Glomerular endothelial cell (primary cell): ENCODE data around the gene ITIH4. TPM values are rescaled to one million over a fixed set of nuclear protein-coding genes. Genes with fewer than 3 reads are reported as not detected.

Source experiments
- DNase-seq: peaks from one replicate; pipeline ENCODE4 v3.0.0-alpha.2; 2011; ENCODE audit warnings: low read depth, low spot score; ENCODE audit errors: extremely low read depth
- total RNA-seq: library from RNA; depleted of rRNA; stranded (reverse); fragments of >200 nt; gene quantifications from 2 replicates; pipeline ENCODE4 v1.2.3, GENCODE V29; 2015

Gene ITIH4
- total RNA-seq = 0.29 TPM in 1 of 2 replicates, not detected in the other

- DNase-seq = no peak
Observed at GRCh38 chr3:52830535-52831258, at the start of gene ITIH4. TSS of gene ITIH4 (minus strand) at chr3:52830672. CDS start at chr3:52830642, 30 bp downstream.

GRCh38 chr3:52880047-52880446, 49.6 kb upstream of the ITIH4 start:
- no peak for DNase-seq

GRCh38 chr3:52879581-52879980, 49.1 kb upstream of the ITIH4 start:
- DNase-seq = no peak

GRCh38 chr3:52879090-52879489, 48.6 kb upstream of the ITIH4 start:
- no peak for DNase-seq

- no peak for DNase-seq
Observed at GRCh38 chr3:52877085-52877484, 46.6 kb upstream of the ITIH4 start.

GRCh38 chr3:52874864-52875587, 44.6 kb upstream of the ITIH4 start:
- no peak for DNase-seq

- no peak for DNase-seq
Observed at GRCh38 chr3:52874160-52874701, 43.8 kb upstream of the ITIH4 start.

- DNase-seq = no peak
Observed at GRCh38 chr3:52873433-52874159, 43.1 kb upstream of the ITIH4 start.

- no peak for DNase-seq
Observed at GRCh38 chr3:52872245-52872644, 41.8 kb upstream of the ITIH4 start.

GRCh38 chr3:52871761-52872160, 41.3 kb upstream of the ITIH4 start:
- DNase-seq = no peak

GRCh38 chr3:52870471-52870870, 40.0 kb upstream of the ITIH4 start:
- DNase-seq = no peak

GRCh38 chr3:52866427-52866826, 36.0 kb upstream of the ITIH4 start:
- no peak for DNase-seq

GRCh38 chr3:52865994-52866393, 35.5 kb upstream of the ITIH4 start:
- DNase-seq = no peak

GRCh38 chr3:52860424-52860768, 29.9 kb upstream of the ITIH4 start:
- DNase-seq = no peak

- DNase-seq = no peak
Observed at GRCh38 chr3:52859686-52860423, 29.4 kb upstream of the ITIH4 start.

GRCh38 chr3:52857864-52858263, 27.4 kb upstream of the ITIH4 start:
- DNase-seq = no peak

GRCh38 chr3:52857133-52857532, 26.7 kb upstream of the ITIH4 start:
- no peak for DNase-seq

- no peak for DNase-seq
Observed at GRCh38 chr3:52856666-52857065, 26.2 kb upstream of the ITIH4 start.

GRCh38 chr3:52854013-52854412, 23.5 kb upstream of the ITIH4 start:
- DNase-seq = no peak

- DNase-seq = no peak
Observed at GRCh38 chr3:52852419-52852818, 21.9 kb upstream of the ITIH4 start.

- no peak for DNase-seq
Observed at GRCh38 chr3:52851348-52851747, 20.9 kb upstream of the ITIH4 start.
